GM12874 (cell line): ENCODE results near the gene LRGUK.

Experiments used
- TF ChIP-seq, protein P1 (sequence below): IDR thresholded peaks from 2 replicates; pipeline ENCODE4 v1.5.1; 2011; ENCODE audit warnings: low read depth, mild to moderate bottlenecking, control low read depth, low read length, moderate library complexity; ENCODE audit not compliant: insufficient read depth

Gene LRGUK

DNA sequence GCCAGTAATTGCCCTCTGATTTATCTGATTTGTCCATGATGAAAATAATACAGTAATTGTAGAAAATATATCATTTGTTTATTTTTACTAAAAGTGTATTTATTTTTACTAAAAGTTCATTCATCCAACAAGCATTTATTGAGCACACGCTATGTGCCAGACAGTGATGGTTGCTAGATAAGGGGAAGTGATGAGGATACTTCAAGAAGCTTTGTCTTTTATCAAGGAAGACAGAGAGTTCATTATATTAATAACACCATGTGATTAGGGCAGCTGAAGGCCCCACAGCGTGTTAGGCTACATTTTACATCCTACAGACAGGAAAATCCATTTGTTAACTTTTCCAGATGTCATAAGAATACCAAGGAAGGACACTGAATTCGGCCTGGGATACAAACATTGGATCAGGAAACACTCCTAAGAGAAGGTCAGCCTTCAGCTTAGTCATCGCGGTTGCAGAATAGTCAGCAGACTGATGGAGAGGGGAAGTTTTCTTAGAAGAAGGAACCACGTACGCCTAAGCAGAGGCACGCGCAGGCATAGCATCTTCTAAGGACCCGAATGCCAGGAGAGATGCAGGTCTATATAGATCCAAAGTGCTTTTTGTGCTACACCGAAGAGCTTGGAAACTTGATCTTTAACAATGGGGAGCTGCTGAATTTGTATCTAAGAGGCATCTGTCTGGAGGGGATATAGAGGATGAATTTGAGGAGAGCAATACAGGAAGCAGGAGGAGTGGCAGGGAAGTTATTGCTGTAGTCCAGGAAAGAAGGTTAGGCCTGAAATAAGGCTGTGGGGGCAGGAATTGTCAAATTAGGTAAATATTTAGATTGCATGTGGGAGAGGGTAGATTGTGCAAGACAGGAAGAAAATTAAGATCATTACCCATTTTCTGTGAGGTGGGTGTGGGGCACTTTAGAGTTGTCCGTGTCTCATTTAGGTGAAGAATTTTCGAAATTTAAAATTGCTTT is 85.7 kb downstream of the LRGUK start:
- TF ChIP-seq, protein P1, sequence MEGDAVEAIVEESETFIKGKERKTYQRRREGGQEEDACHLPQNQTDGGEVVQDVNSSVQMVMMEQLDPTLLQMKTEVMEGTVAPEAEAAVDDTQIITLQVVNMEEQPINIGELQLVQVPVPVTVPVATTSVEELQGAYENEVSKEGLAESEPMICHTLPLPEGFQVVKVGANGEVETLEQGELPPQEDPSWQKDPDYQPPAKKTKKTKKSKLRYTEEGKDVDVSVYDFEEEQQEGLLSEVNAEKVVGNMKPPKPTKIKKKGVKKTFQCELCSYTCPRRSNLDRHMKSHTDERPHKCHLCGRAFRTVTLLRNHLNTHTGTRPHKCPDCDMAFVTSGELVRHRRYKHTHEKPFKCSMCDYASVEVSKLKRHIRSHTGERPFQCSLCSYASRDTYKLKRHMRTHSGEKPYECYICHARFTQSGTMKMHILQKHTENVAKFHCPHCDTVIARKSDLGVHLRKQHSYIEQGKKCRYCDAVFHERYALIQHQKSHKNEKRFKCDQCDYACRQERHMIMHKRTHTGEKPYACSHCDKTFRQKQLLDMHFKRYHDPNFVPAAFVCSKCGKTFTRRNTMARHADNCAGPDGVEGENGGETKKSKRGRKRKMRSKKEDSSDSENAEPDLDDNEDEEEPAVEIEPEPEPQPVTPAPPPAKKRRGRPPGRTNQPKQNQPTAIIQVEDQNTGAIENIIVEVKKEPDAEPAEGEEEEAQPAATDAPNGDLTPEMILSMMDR: no peak

DNA sequence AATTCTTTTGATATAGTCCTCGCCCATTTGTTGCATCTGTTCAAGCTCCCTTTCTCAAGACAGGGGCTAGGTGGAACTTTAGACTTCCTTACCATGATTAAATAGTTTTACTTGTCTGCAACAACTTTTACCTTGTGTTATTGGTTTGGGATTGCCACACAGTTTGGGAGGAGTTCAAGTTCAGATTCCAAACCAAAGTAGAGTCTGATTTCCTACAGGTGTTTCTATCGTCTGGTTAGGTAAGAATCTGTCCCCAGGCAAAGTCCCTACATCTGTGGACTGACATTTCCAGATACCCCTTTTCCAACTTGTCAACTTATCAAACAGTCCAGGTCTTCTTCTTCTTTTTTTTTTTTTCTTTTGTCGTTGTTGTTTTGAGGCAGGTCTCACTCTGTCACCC is 93.1 kb downstream of the LRGUK start:
- TF ChIP-seq, protein P1: no peak

DNA sequence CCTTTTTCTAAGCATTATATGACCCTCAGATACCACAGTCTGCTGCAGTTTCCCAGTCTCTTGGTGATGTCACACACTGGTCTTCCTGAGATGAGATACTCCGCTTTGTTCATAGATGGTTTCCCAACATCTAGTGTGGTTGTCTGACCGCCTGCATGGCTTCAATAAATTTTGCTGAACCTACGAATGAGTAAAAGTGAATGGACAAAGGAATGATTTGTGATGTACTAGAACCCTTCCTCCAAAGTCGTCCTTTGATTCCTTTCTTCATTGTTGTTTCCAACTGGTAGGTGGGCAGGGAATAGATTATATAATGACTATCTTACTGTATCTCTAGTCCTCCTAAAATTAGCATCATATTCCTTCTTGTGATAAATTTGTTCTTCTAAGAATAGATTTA is 107.1 kb downstream of the LRGUK start:
- TF ChIP-seq, protein P1: no peak

DNA sequence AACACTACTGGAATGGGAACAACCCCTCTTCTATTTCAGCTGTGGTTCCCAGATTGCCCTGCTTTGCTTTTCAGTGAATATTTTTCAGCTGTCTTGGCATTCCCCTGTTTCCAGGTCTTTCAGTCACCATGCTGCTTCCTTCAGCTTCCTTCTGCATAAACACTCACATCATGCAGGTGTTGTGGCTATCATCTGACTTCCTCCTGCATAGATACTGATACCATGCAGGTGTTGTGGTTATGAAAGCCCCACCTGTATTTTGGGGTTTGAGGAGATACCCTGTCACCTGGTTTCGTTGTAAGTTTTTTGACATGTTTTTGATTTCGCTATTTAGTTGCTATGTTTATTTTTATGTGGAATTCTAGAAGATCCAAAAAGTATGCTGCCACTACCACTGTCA is 118.1 kb downstream of the LRGUK start:
- TF ChIP-seq, protein P1: no peak

DNA sequence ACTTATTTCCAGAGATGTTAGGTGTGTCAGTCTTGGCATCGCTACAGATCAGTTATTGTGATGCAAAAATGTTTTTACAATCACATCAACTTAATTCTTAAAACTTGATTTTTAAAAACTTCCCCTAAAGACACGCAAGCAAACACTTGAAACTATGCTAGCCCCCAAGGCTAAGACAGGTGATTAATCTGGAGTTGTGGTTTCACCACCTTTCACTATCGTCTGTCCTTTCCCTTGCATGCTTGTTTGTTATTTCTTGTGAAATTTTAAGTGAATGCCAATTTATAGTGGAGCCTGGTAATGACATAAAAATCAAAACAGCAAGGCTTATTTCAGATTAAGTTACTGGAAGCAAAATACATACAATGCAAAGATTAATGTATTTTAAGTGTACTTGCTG is 119.2 kb downstream of the LRGUK start:
- TF ChIP-seq, protein P1: no peak

DNA sequence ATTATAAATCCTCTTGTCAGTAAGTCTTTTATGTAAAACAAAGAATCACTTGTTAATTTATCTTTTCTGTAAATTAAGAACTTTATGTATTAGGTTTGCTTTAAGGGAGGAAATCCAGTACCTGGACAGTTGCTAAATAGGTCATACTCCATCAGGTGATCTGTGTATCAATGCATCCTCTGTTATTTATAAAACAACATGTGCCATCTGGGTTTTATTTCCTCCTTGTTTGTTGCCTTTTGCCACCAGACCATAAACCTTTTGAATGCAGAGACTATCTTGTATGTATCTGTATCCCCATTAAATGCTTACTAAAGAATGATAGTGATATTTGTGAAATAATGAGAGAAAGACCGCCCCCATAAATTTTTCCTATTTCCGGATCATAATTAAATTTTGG is 119.6 kb downstream of the LRGUK start:
- TF ChIP-seq, protein P1: no peak

DNA sequence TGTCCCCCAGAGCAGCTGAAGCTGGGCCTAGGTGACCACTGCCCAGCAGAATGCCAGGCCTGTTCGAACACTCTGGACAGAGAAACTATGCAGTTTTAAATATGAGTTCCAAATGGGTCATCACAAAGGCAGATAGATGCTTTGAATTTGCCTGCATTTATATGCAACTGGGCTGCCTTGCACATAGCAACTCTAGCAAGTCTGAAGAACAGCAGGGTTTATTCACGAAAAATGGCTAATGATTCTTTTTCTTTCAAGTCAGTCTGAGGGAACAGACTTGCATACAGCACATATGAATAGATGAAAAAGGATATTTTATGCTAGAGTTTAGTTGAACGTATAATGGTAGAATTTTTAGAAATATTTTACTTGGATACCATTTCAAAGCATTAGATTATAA is 121.1 kb downstream of the LRGUK start:
- TF ChIP-seq, protein P1: no peak
